ENCODE data around the gene SH3RF3.

The SH3RF3 gene

DNA sequence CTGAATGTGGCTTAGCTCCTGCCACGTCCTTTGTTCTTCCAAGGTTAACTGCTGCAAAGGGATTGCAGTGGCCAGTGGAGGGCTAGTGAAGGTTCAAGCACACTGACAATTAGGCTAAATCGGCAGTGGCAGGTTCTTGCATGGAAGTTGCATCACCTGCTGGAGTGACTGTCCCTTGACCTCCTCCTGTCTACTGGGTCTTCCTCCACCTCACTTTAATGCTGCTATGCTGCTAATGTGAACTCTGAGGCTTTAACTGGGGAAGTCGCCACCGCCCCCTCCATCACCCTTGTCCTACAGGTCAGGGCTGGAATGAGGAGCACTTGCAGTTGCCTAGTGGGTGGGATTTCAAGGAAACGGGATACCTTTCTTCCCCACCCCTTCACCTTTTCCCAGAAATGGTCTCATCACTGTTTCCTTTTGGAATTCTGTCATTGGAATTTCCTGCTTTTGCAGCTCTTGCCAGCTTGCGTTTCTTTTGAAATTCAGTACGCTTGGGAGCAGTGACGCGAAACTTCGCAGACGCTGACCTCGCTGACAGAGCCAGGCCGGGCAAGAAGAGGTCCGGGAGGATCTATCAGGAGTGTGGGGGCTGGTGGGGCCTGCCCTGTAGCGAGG lies 150.3 kb downstream of the SH3RF3 start:
- DNase-seq (ENCODE audit: low read depth): no peak
- H3K4me3 ChIP-seq (ENCODE audit: low read length): no peak overlapping the region
- TF ChIP-seq, protein P1, sequence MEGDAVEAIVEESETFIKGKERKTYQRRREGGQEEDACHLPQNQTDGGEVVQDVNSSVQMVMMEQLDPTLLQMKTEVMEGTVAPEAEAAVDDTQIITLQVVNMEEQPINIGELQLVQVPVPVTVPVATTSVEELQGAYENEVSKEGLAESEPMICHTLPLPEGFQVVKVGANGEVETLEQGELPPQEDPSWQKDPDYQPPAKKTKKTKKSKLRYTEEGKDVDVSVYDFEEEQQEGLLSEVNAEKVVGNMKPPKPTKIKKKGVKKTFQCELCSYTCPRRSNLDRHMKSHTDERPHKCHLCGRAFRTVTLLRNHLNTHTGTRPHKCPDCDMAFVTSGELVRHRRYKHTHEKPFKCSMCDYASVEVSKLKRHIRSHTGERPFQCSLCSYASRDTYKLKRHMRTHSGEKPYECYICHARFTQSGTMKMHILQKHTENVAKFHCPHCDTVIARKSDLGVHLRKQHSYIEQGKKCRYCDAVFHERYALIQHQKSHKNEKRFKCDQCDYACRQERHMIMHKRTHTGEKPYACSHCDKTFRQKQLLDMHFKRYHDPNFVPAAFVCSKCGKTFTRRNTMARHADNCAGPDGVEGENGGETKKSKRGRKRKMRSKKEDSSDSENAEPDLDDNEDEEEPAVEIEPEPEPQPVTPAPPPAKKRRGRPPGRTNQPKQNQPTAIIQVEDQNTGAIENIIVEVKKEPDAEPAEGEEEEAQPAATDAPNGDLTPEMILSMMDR (IDR thresholded peaks at IDR 0.05; ENCODE audit: insufficient read depth, low read depth, low read length, missing control alignments): no peak

DNA sequence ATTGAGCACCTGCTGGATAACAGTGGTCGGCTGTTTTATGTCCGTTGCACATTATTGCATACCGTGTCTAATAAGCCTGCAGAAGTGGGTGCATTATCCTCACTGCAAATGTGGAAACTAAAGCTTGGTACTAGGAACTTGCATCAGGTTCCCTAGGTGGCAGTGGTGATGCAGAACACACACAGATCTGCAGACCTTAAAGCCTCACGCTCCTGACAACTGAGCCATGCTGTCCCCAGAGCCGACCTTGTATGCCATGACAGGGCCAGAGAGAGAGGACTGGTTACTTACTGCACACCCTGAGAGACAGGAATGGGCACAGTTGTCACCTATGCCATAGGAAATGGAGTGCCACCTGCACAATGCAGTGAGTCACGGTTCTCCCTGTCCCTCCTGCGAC lies 151.8 kb downstream of the SH3RF3 start:
- TF ChIP-seq, protein P1 (IDR thresholded peaks at IDR 0.05; ENCODE audit: insufficient read depth, low read depth, low read length, missing control alignments): no peak
- DNase-seq (ENCODE audit: low read depth): no peak
- H3K4me3 ChIP-seq (ENCODE audit: low read length): no peak overlapping the region

DNA sequence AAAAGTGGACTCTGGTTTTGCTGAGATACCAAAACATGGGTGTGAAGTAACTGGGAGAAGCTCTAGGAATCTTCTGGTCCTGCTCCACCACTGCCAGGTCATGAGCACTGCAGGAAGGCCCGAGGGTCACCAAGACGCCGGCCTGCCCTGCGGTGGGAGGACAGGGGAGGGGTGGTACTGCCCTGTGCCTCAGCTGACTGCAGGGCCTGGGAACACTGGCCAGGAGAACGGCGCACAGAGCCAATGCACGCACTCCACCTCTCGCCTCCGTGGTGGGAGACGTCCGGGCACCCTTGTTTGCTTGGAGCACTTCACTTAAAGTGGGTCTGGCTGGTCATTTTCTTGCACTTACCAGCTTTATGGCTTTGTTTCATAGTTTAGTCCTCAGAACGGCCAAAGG lies 153.4 kb downstream of the SH3RF3 start:
- TF ChIP-seq, protein P1 (IDR thresholded peaks at IDR 0.05; ENCODE audit: insufficient read depth, low read depth, low read length, missing control alignments): no peak
- no peak overlapping the region for H3K4me3 ChIP-seq (ENCODE audit: low read length)
- DNase-seq (ENCODE audit: low read depth): no peak

DNA sequence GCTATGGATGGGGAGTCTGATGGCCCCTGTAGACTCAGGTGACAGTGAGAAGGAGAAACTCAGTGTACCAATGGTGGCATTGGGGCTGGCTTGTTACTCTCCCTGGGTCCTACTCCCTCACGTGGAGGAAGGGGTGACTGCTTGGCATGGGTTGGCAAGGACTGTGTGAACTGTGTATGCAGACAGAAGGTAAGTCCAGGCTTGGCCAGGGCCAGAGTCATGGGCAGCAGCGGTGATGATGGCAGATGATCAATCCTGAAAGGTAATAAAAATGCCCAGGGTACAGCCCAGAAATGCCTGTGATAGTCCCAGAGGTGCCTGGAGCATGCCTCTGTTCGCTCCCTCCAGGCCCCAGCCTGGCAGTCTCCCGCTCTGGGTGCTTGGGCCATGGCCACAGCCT lies 153.9 kb downstream of the SH3RF3 start:
- DNase-seq (ENCODE audit: low read depth): no peak

DNA sequence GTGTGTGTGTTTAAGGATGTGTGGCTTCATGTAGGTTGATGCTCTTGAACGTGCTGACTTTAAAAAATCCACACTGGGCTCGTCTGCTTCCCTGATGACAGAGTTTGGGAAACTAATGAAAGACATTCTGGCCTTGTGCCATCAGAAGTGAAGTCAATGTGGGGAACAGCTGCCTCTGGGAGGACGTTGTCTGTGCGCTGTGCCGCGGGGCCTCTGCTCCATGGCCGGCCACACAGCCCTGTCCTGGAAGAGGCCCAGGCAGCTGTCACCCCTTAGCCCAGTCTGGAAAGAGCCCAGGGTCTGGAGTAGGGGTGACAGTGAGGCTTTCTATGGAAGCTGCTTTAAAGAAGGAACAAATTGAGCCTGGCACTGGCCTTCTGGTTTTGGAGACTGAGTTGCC lies 155.8 kb downstream of the SH3RF3 start:
- no peak overlapping the region for H3K4me3 ChIP-seq (ENCODE audit: low read length)
- no peak for DNase-seq (ENCODE audit: low read depth)
- TF ChIP-seq, protein P1 (IDR thresholded peaks at IDR 0.05; ENCODE audit: insufficient read depth, low read depth, low read length, missing control alignments): no peak

More for the DNA sequence above, 153.9 kb downstream of the SH3RF3 start:
- H3K4me3 ChIP-seq (ENCODE audit: low read length): no peak overlapping the region
- TF ChIP-seq, protein P1 (IDR thresholded peaks at IDR 0.05; ENCODE audit: insufficient read depth, low read depth, low read length, missing control alignments): no peak

DNA sequence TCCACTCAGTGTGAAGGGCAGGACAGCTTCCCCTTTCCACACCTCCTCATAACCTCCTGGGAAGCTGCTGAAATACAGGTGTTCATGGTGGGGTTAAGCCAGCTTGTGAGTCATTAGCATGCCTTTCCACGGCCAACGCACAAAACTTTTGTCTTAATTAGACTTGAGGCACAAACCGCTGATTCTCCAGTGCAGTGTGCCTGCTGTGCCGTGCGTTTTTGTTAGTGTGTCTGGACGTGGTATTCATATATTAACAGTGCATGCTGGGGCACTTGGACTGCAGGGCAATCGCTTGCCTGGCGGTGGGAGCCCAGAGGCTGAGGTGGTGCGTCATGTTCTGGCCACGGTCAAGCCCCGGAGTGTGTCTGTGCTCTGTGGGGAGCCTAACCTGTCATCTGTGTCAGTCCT lies 156.2 kb downstream of the SH3RF3 start:
- TF ChIP-seq, protein P1 (IDR thresholded peaks at IDR 0.05; ENCODE audit: insufficient read depth, low read depth, low read length, missing control alignments): no peak
- DNase-seq (ENCODE audit: low read depth): no peak
- no peak overlapping the region for H3K4me3 ChIP-seq (ENCODE audit: low read length)

DNA sequence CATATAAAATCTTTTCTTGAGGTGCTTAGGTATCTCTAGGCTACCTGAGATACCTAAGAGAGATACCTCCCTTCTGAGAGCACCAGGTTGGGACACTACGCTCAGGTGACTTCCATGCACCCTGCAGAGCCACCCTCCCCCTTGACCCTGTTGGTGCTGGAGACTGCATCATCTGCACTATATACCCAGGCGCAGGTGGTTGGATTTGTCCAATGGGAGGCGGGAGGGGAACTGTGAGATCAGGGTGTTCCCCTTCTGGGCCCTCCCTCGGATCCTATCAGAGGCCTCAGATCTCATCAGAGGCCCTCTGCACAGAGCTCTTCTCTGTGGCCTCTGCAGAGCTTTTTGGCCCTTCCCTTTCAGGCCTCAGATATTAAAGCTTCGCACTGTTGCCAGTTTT lies 158.4 kb downstream of the SH3RF3 start:
- TF ChIP-seq, protein P1 (IDR thresholded peaks at IDR 0.05; ENCODE audit: insufficient read depth, low read depth, low read length, missing control alignments): no peak
- no peak overlapping the region for H3K4me3 ChIP-seq (ENCODE audit: low read length)
- DNase-seq (ENCODE audit: low read depth): no peak
